HEK293T (cell line): ENCODE results near the gene RNF133.

Experiments used
- SP1 ChIP-seq: fragments of 450-650 bp; IDR thresholded peaks from 2 replicates; pipeline ENCODE4 v1.6.1; 2017
- SUZ12 ChIP-seq: fragments of 450-650 bp; IDR thresholded peaks from 2 replicates; pipeline ENCODE4 v1.6.1; 2016; ENCODE audit warnings: mild to moderate bottlenecking
- ZNF384 ChIP-seq: fragments of 450-650 bp; IDR thresholded peaks from 2 replicates; pipeline ENCODE4 v1.6.1; 2016

- TF ChIP-seq SUZ12: no peak
- TF ChIP-seq SP1: no peak
- no peak for TF ChIP-seq ZNF384
Observed at GRCh38 chr7:122689346-122690109, 9.4 kb downstream of the RNF133 start.
